ENCODE data around the gene PCGF5. TPM values are rescaled to one million over a fixed set of nuclear protein-coding genes. Genes with fewer than 3 reads are reported as not detected.
"Not testable (repeated sequence)": the region's sequence is repeated elsewhere in the genome, so short reads cannot be mapped to it uniquely, and the experiment has no call there.

The PCGF5 gene
- total and polyA plus RNA-seq, 12 donors, result 22.6 to 145 (median 72.9) TPM

- peaks cover 3 to 16% of the 10 kb centered on the region in 2 donors for H3K4me1 ChIP-seq (replicated peaks in 1 of 2)
- H3K9me3 ChIP-seq (replicated peaks in 1 of 3), result no peaks in the 10 kb centered on the region
- no peaks in the 10 kb centered on the region for H3K27me3 ChIP-seq
- peak; percentile 46 to 80 (median 72) for DNase-seq
- TF ChIP-seq, protein P1, sequence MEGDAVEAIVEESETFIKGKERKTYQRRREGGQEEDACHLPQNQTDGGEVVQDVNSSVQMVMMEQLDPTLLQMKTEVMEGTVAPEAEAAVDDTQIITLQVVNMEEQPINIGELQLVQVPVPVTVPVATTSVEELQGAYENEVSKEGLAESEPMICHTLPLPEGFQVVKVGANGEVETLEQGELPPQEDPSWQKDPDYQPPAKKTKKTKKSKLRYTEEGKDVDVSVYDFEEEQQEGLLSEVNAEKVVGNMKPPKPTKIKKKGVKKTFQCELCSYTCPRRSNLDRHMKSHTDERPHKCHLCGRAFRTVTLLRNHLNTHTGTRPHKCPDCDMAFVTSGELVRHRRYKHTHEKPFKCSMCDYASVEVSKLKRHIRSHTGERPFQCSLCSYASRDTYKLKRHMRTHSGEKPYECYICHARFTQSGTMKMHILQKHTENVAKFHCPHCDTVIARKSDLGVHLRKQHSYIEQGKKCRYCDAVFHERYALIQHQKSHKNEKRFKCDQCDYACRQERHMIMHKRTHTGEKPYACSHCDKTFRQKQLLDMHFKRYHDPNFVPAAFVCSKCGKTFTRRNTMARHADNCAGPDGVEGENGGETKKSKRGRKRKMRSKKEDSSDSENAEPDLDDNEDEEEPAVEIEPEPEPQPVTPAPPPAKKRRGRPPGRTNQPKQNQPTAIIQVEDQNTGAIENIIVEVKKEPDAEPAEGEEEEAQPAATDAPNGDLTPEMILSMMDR (IDR thresholded peaks at IDR 0.05), result no peak
- TF ChIP-seq POLR2A (IDR thresholded peaks at IDR 0.05), result no peak
- intact Hi-C loops (cut with DNase I), result no loop called here
- H3K4me3 ChIP-seq, result no peak overlapping the region
- no peaks in the 10 kb centered on the region for H3K36me3 ChIP-seq (replicated peaks in 1 of 2)
- peak overlapping the region in 4 of 5 donors; percentile 6 to 86 (median 30) for H3K27ac ChIP-seq
- 60 to 73% (median 71%) methylated on average over 4 to 8 of the region's 8 CpGs for WGBS, 4 donors
Observed at GRCh38 chr10:91185239-91185875, 35.1 kb upstream of the PCGF5 start.

GRCh38 chr10:91187156-91187555, 33.3 kb upstream of the PCGF5 start:
- no peak overlapping the region for H3K4me3 ChIP-seq
- WGBS, 4 donors, result 92 to 94% (median 93%) methylated on average over 4 of the region's 4 CpGs
- no peaks in the 10 kb centered on the region for H3K9me3 ChIP-seq (replicated peaks in 1 of 3)
- TF ChIP-seq, protein P1 (IDR thresholded peaks at IDR 0.05), result no peak
- no peak for TF ChIP-seq POLR2A (IDR thresholded peaks at IDR 0.05)
- no peak for DNase-seq
- peaks cover 7 to 31% of the 10 kb centered on the region in 2 donors for H3K4me1 ChIP-seq (replicated peaks in 1 of 2)
- H3K27me3 ChIP-seq, result no peaks in the 10 kb centered on the region
- no peaks in the 10 kb centered on the region for H3K36me3 ChIP-seq (replicated peaks in 1 of 2)
- intact Hi-C loops (cut with DNase I), result no loop called here
- H3K27ac ChIP-seq, result no peak overlapping the region

GRCh38 chr10:91188010-91188409, 32.5 kb upstream of the PCGF5 start:
- H3K27ac ChIP-seq; H3K9me3 ChIP-seq (replicated peaks in 1 of 3); H3K27me3 ChIP-seq; H3K4me3 ChIP-seq; DNase-seq; intact Hi-C loops (cut with DNase I); H3K36me3 ChIP-seq (replicated peaks in 1 of 2): not testable (repeated sequence)
- WGBS, 4 donors, result 88 to 89% (median 89%) methylated on average over 11 of the region's 11 CpGs
- peaks cover 7 to 31% of the 10 kb centered on the region in 2 donors for H3K4me1 ChIP-seq (replicated peaks in 1 of 2)

DNA sequence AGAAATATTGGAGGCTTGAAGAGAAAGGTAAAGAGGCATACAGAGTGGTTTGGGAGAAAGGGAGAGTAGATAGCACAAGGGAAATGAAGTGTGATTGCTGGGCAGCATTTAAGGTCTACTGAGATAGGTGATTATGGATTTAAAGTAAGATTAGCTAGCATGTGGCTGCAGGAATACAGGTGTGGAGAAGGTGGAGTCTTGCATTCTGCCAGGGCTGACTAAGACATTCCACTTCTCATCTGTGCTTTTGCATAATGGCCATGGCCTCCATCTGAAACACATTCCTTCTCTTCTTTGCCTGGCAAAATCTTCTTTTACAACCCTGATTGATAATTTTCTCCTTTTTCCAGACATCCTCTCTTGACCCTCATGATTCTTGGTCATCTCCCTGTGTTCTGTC, 31.6 kb upstream of the PCGF5 start:
- H3K27me3 ChIP-seq, result no peaks in the 10 kb centered on the region
- no peak overlapping the region for H3K4me3 ChIP-seq
- H3K4me1 ChIP-seq (replicated peaks in 1 of 2), result peaks cover 7 to 31% of the 10 kb centered on the region in 2 donors
- no peaks in the 10 kb centered on the region for H3K36me3 ChIP-seq (replicated peaks in 1 of 2)
- H3K27ac ChIP-seq, result peak overlapping the region in 1 of 5 donors; percentile 16
- no peaks in the 10 kb centered on the region for H3K9me3 ChIP-seq (replicated peaks in 1 of 3)
- DNase-seq, result no peak
- intact Hi-C loops (cut with DNase I), result no loop called here
- TF ChIP-seq, protein P1 (IDR thresholded peaks at IDR 0.05), result no peak
- no peak for TF ChIP-seq POLR2A (IDR thresholded peaks at IDR 0.05)

- no peak for TF ChIP-seq POLR2A (IDR thresholded peaks at IDR 0.05)
- TF ChIP-seq, protein P1 (IDR thresholded peaks at IDR 0.05), result no peak
- peaks cover 6 to 26% of the 10 kb centered on the region in 2 donors for H3K4me1 ChIP-seq (replicated peaks in 1 of 2)
- no peaks in the 10 kb centered on the region for H3K36me3 ChIP-seq (replicated peaks in 1 of 2)
- DNase-seq, result peak in 1 of 7 donors; percentile 33
- no peaks in the 10 kb centered on the region for H3K27me3 ChIP-seq
- intact Hi-C loops (cut with DNase I), result no loop called here
- no peaks in the 10 kb centered on the region for H3K9me3 ChIP-seq (replicated peaks in 1 of 3)
- H3K4me3 ChIP-seq, result no peak overlapping the region
- peak overlapping the region in 4 of 5 donors; percentile 32 to 75 (median 70) for H3K27ac ChIP-seq
- 67 to 93% (median 80%) methylated on average over 1 of the region's 1 CpG for WGBS, 4 donors
Observed at GRCh38 chr10:91190388-91190870, 30.0 kb upstream of the PCGF5 start.

Data from adrenal gland (tissue), 12 donors.